GM10248 (cell line): ENCODE results near the gene RASSF7.

Source experiments
- CTCF ChIA-PET: fragments of 300-600 bp; sonication (Branson Sonifier 250); formaldehyde crosslinking; extraction: SDS; loops from one replicate; lab custom pipeline; 2021; ENCODE audit warnings: antibody characterized with exemption; lab: Yijun Ruan, JAX
- POLR2A ChIA-PET: fragments of 350-650 bp; sonication (Branson Sonifier 250); formaldehyde crosslinking; extraction: SDS; loops from one replicate; lab custom pipeline; 2020; ENCODE audit warnings: antibody characterized with exemption; lab: Yijun Ruan, JAX
- DNase-seq: peaks from one replicate; pipeline ENCODE4 v3.0.0; 2012; ENCODE audit errors: extremely low spot score
- CTCF ChIP-seq: IDR thresholded peaks from 2 replicates; pipeline ENCODE4 v1.5.1; 2012; ENCODE audit warnings: mild to moderate bottlenecking, low read depth; ENCODE audit errors: extremely low read depth, missing control alignments, control extremely low read depth

Gene RASSF7

GRCh38 chr11:589798-590197, 29.0 kb downstream of the RASSF7 start:
- no peak for DNase-seq
- no peak for TF ChIP-seq CTCF
- POLR2A ChIA-PET, result no interaction called here
- CTCF ChIA-PET, result interaction anchor here (1.5 kb wide), 1 partner anchor 35 kb away, joined by 4 read pairs; no protein-coding TSS in a partner anchor

- POLR2A ChIA-PET, result interaction anchor here (0.7 to 1.0 kb wide), 2 partner anchors 15 to 59 kb away, joined by 3 read pairs; partner anchors contain the start of gene PHRF1
- no peak for TF ChIP-seq CTCF
- CTCF ChIA-PET, result interaction anchor here (1.2 kb wide), 1 partner anchor 36 kb away, joined by 3 read pairs; no protein-coding TSS in a partner anchor
- no peak for DNase-seq
Observed at GRCh38 chr11:590997-591396, 30.2 kb downstream of the RASSF7 start.

- DNase-seq, result no peak
- ChIA-PET POLR2A (no interaction called here), CTCF (no interaction called here)
- no peak for TF ChIP-seq CTCF
Observed at GRCh38 chr11:592501-592900, 31.7 kb downstream of the RASSF7 start.

GRCh38 chr11:592918-593317, 32.1 kb downstream of the RASSF7 start:
- TF ChIP-seq CTCF, result no peak
- no peak for DNase-seq
- CTCF ChIA-PET, result no interaction called here
- POLR2A ChIA-PET, result no interaction called here

- CTCF ChIA-PET, result no interaction called here
- no peak for DNase-seq
- no peak for TF ChIP-seq CTCF
- POLR2A ChIA-PET, result no interaction called here
Observed at GRCh38 chr11:593347-593746, 32.6 kb downstream of the RASSF7 start.

- ChIA-PET POLR2A (interaction anchor here (0.6 kb wide), 1 partner anchor 11 kb away, joined by 10 read pairs; no protein-coding TSS in a partner anchor), CTCF (no interaction called here)
- no peak for DNase-seq
- no peak for TF ChIP-seq CTCF
Observed at GRCh38 chr11:595400-595799, 34.6 kb downstream of the RASSF7 start.

- ChIA-PET CTCF (no interaction called here), POLR2A (no interaction called here)
- no peak for TF ChIP-seq CTCF
- DNase-seq, result no peak
Observed at GRCh38 chr11:596374-596773, 35.6 kb downstream of the RASSF7 start.
